ES-I3 (cell line): Measurements from ENCODE around the gene GFPT2.

Source experiments
- H3K36me3 ChIP-seq: 2 replicates; pipeline ENCODE4 v1.6.1; 2013; ENCODE audit warnings: mild to moderate bottlenecking, low read length, control low read depth, moderate library complexity; ENCODE audit not compliant: insufficient read depth
- H3K4me1 ChIP-seq: 2 replicates; pipeline ENCODE4 v1.6.1; 2013; ENCODE audit warnings: mild to moderate bottlenecking, control low read depth, low read length; ENCODE audit not compliant: insufficient read depth
- H3K9ac ChIP-seq: 2 replicates; pipeline ENCODE4 v1.6.1; 2013; ENCODE audit warnings: low read depth, mild to moderate bottlenecking, low read length, moderate library complexity
- H3K9me3 ChIP-seq: 2 replicates; pipeline ENCODE4 v1.6.1; 2013; ENCODE audit warnings: mild to moderate bottlenecking, low read length, moderate library complexity; ENCODE audit not compliant: control insufficient read depth, insufficient read depth

The GFPT2 gene

GRCh38 chr5:180382926-180383325, 29.8 kb upstream of the GFPT2 start:
- Histone ChIP-seq H3K4me1 (no peaks in the 10 kb centered on the region), H3K9ac (no peak overlapping the region), H3K36me3 (no peaks in the 10 kb centered on the region), H3K9me3 (no peaks in the 10 kb centered on the region)

DNA sequence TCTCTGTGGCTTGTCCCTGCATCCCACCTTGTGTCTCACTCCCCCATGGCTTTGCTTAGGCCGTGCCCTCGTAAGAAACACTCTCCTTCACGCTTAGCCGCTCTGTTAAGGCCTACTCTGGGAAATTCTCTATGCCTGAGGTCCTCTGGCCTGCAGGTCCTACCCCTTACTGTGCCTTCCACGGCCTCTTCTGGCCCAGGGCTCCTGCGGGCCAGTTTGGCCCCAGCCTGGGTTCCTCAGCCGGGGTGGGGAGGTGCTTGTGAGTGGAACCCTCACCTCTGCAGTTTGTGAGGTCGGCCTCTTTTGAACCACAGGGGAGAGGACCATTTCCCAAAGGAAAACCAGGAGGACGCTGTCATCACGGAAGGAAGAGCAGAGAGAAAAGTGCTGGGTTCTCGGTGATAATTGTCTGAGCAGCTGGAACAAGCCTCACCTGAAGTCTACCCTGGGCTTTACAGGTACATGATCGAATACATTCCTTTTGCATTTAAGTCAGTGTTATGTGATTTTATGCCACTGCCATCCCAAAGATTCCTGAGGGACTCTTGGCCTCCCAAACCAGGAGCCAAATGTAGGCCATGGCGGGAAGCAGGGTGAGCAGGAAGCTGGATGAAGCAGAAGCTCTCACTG, 28.8 kb upstream of the GFPT2 start:
- H3K9me3 ChIP-seq, result no peaks in the 10 kb centered on the region
- H3K36me3 ChIP-seq, result no peaks in the 10 kb centered on the region
- H3K9ac ChIP-seq, result no peak overlapping the region

GRCh38 chr5:180381428-180381827, 28.3 kb upstream of the GFPT2 start:
- Histone ChIP-seq H3K4me1 (no peaks in the 10 kb centered on the region), H3K36me3 (no peaks in the 10 kb centered on the region), H3K9ac (no peak overlapping the region)

More for the DNA sequence above, 28.8 kb upstream of the GFPT2 start:
- no peaks in the 10 kb centered on the region for H3K4me1 ChIP-seq

GRCh38 chr5:180380856-180381255, 27.7 kb upstream of the GFPT2 start:
- Histone ChIP-seq H3K36me3 (no peaks in the 10 kb centered on the region), H3K4me1 (no peaks in the 10 kb centered on the region), H3K9ac (no peak overlapping the region), H3K9me3 (no peaks in the 10 kb centered on the region)

More at GRCh38 chr5:180381428-180381827, 28.3 kb upstream of the GFPT2 start:
- no peaks in the 10 kb centered on the region for H3K9me3 ChIP-seq

DNA sequence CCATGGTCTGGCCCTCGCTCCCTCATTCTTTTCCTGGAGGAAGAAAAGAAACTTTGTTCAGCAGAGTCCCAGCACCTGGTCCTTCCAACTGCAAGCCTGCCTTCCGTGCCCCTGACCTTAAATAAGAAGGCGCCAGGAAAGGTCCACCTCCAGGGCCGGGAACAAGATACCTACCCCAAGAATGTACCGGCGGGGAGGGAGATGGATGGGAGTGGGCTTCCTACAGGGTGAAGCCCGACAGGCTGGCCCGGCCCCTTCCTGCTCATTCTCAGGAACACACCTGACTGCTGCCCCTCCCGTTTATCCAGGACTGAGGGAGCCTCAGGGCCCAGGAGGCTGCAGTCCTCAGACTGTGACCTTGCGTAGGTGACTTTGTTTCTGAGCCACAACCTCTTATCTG, 27.3 kb upstream of the GFPT2 start:
- H3K9me3 ChIP-seq, result no peaks in the 10 kb centered on the region
- H3K36me3 ChIP-seq, result no peaks in the 10 kb centered on the region
- no peak overlapping the region for H3K9ac ChIP-seq
- H3K4me1 ChIP-seq, result no peaks in the 10 kb centered on the region

DNA sequence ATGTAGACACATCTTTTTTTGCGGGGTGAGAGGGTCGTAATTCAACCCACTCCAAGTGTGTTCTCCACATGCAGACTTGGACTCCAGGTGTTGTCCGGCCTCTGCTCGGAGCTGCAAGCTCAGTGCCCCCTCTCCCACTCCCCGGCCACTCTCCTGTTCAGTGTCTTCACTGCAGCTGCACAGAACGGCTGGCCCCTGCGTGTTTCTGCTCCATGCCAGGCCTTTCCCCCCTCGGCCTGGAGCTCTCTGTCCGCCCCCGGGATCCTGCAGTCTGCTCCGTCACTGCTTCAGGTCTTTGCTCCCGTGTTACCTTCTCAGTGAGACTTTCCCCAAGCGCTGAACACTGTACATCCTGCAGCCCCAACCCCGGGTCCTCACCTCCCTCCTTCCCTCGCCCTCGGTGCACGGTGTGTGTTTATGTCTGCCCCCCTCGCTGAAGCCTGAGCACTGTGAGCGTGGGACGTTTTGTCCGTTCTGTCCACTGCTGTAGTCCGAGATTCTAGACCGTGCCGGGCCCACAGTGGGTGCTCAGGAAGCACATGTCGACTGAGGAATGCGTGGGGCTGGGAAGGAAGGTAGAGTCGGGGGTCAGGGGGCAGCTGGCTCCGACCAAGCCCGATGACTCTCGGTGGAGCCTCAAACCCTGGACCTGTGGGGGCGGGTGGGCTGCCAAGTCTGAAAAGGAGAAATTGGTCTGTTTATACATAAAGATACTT, 26.4 kb upstream of the GFPT2 start:
- Histone ChIP-seq H3K9me3 (no peaks in the 10 kb centered on the region), H3K9ac (no peak overlapping the region), H3K4me1 (no peaks in the 10 kb centered on the region), H3K36me3 (no peaks in the 10 kb centered on the region)

DNA sequence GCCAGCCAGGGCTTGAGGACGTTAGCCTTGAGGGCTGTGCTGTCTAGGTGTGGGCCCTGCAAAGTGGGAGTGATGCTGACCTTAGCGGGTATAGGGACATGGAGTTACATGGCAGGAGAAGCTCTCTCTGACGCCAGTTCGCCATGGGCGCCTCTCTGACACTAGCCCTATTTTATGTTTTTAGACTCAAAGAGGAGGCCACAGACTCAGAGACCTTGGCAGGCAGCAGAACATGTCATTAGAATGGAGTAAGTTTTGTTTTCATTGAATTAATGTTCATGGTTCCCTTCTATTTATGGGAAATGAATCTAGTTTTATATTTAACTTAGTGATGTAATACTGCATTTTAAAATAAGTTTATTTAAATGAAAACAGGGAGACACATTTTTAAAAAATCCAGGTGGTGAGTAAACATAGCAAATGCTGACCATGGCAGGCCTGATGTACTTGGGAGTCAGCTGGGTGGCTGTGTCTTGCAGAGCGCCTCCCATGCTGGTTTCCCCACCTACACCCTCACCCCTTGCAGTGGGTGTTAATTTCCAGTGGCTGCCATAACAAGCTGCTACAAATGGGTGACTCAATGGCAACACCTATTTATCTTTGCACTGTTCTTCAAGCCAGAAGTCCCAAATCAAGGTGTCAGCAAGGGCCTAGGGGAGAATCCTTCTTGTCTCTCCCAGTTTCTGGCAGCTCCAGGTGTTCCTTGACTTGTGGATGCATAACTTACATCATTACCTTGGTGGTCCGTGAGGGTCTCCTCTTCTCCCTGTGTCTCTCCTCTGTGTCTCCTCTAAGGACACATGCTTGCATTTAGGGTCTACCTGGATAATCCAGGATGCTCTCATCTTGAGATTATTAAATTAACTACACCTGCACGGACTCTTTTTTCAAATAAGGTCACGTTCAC, 25.6 kb upstream of the GFPT2 start:
- H3K9me3 ChIP-seq, result no peaks in the 10 kb centered on the region
- H3K36me3 ChIP-seq, result no peaks in the 10 kb centered on the region
- no peak overlapping the region for H3K9ac ChIP-seq
- H3K4me1 ChIP-seq, result no peaks in the 10 kb centered on the region

GRCh38 chr5:180377556-180378197, 24.5 kb upstream of the GFPT2 start:
- Histone ChIP-seq H3K9me3 (no peaks in the 10 kb centered on the region), H3K36me3 (no peaks in the 10 kb centered on the region), H3K9ac (no peak overlapping the region), H3K4me1 (no peaks in the 10 kb centered on the region)

- H3K4me1 ChIP-seq, result no peaks in the 10 kb centered on the region
- no peaks in the 10 kb centered on the region for H3K9me3 ChIP-seq
- H3K36me3 ChIP-seq, result no peaks in the 10 kb centered on the region
- no peak overlapping the region for H3K9ac ChIP-seq
These were observed 23.4 kb upstream of the GFPT2 start for GRCh38 chr5:180376511-180376910.

DNA sequence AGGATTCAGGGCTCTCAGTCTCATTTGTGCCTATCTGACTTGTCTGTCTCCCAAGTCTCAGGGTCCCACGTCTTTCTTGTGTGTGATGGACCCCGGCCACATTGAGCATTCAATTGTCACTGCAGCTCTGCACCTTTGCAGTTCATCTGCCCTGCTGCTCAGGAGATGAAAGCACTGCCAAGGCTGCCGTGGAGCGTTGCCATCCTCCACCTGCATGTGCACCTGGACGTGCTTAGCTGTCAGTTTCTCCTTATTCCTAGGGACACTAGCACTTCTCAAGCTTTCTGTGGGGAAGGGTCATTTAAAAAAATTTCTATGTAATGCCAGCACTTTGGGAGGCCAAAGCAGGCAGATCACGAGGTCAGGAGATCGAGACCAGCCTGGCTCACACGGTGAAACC, 22.8 kb upstream of the GFPT2 start:
- H3K36me3 ChIP-seq, result no peaks in the 10 kb centered on the region
- H3K9ac ChIP-seq, result no peak overlapping the region
- no peaks in the 10 kb centered on the region for H3K9me3 ChIP-seq
- H3K4me1 ChIP-seq, result no peaks in the 10 kb centered on the region

DNA sequence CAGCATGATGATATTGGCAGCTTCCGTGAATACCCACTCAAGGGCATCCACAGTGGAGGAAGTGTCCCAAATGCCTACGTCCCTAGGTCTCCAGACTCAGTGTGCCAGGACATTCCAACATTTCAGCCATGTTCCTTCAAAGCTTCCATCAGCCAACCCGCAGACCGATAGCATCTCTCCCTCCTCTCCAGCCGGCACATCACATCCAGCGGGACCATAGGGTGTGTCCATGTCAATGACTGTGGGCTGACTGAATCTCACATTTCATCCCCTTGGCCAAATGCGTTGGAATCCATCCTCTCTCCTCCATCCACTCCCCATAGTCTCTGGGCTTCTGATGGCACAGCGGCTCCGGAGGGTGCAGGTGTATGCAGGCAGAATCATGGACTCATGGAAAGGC, 22.2 kb upstream of the GFPT2 start:
- Histone ChIP-seq H3K4me1 (no peaks in the 10 kb centered on the region), H3K9ac (no peak overlapping the region), H3K36me3 (no peaks in the 10 kb centered on the region), H3K9me3 (no peaks in the 10 kb centered on the region)

DNA sequence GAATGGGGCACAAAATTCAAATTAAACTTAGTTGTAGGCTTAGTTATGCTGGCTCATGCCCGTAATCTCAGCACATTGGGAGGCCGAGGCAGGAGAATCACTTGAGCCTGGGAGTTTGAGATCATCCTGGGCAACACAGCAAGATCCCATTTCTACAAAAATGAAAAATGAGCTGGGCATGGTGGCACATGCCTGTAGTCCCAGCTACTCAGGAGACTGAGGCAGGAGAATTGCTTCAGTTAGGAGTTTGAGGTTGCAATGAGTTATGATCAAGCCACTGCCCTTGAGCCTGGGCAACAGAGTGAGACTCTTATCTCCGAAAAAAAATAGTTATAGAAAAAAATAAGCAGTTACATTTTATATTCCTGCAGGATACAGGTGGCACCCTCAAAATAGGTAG, 20.7 kb upstream of the GFPT2 start:
- Histone ChIP-seq H3K9me3 (no peaks in the 10 kb centered on the region), H3K9ac (no peak overlapping the region), H3K4me1 (no peaks in the 10 kb centered on the region), H3K36me3 (no peaks in the 10 kb centered on the region)

DNA sequence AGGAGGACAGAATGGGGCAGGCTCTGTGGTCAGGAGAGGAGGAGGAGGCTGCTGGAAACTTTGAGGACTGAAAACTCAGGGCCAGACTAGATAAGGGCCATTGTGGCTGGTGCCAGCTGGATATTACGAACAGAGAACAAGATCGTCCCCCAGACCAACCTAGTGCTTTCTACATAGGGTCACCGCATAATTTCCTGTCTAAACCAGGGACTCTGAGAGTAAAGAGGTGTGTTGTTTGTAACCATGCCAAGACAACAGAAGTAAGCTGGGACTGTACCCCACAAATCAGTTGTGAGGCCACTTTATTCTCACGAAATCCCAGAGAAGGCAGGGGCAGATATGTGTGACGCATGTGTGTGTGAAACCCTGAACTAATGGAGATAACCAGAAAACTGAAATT, 20.3 kb upstream of the GFPT2 start:
- H3K9ac ChIP-seq, result no peak overlapping the region
- H3K9me3 ChIP-seq, result no peaks in the 10 kb centered on the region
- no peaks in the 10 kb centered on the region for H3K36me3 ChIP-seq
- H3K4me1 ChIP-seq, result no peaks in the 10 kb centered on the region

DNA sequence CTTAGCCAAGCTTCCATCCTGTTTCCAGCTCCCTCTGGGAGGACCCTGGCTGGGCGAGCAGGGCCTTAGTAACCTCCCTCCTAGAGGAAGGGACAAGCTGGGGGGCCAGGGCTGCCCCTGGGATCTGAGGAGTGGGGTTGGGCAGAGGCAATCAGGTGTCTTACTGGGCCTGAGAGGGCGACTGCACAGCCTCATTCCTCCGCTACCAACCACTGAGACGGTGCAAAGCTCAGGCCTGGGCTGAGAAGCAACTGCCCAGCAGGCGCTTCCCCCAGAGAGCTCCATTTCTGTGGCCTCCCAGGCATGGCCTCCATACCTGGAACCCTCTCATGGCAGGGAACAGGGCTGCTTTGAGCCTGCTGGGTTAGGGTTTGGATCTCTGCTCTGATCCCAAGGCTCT, 18.8 kb upstream of the GFPT2 start:
- no peaks in the 10 kb centered on the region for H3K36me3 ChIP-seq
- no peak overlapping the region for H3K9ac ChIP-seq
- no peaks in the 10 kb centered on the region for H3K9me3 ChIP-seq
- H3K4me1 ChIP-seq, result no peaks in the 10 kb centered on the region
